GM21576 (cell line): ENCODE data around the gene SORBS2.
A peak's percentile ranks its signal among the peaks of the same experiment; 100 is the strongest.

Source experiments
- ATAC-seq: cut with Tn5 transposase; IDR thresholded peaks from one replicate; pipeline ENCODE4 v1.9.1; 2021; ENCODE audit warnings: mild to moderate bottlenecking, moderate library complexity; ENCODE audit not compliant: unreplicated experiment

SORBS2 gene

DNA sequence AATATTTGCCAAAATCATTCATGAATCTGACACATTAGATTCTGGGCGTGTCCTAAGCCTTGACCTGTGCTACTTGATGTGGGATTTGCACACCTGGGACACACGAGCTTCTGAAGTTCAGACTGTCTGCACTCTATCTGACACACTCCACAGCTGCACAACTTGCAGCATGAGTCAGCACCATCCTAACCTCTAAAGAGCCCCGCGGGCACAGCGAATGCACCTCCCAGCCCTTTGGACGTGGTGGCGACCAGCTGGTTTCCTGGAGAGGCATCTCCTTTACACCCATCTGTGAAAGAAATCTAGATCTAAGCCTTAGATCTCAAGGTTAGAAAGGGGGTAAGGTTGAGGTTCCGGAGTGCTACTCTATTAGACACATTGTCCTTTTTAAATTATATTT, 69.2 kb downstream of the SORBS2 start:
- peak; percentile 64 for ATAC-seq

DNA sequence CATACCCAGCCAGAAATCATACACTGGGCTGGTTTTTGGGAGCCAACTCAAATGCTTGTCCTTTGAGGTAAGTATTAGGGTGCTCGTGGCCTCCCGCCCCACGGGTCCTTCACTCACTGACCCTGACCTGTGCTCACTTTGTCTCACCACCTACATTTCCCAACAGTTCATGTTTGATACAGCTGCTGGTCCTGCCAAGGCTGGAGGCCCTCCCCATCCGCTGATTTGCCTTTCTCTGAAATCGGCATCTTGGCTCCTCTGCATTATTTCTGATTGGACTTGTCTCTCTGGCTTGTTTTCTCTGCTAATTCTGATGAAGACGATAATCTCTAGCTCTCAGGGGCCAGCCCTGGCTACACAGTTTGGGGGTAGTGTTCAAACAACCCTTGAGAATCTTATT, 70.2 kb downstream of the SORBS2 start:
- no peak for ATAC-seq

DNA sequence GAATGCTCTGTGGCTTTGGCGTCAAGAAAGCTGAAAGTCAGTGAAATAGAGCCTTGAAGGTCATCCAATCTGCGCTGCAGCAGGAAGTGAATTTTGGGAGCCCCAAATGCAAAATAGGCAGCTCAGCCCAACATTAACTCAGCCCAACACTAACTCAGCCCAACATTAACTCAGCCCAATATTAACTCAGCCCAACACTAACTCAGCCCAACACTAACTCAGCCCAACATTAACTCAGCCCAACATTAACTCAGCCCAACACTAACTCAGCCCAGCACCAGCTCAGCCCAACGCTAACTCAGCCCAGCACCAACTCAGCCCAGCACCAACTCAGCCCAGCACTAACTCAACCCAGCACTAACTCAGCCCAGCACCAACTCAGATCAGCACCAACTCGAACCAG, 71.5 kb downstream of the SORBS2 start:
- no peak for ATAC-seq

DNA sequence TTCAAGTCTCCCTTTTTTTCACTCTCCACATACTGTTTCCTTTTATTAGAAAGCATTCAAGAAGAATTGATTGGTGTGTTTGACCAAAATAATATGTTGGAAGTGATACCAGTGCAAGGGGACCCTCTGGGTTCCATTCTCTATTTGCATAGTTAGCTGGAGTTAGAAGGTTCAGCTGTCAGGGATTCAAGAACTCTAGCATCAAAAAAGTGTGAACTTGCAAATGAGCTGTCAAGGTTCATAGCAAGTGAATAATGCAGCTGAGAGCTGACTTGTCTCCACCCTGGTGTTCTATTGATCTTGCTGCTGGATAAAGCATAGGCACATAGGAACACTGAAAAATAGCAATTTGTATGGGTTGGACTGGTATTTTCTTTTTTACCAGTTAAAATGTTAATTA, 73.2 kb downstream of the SORBS2 start:
- ATAC-seq = no peak

DNA sequence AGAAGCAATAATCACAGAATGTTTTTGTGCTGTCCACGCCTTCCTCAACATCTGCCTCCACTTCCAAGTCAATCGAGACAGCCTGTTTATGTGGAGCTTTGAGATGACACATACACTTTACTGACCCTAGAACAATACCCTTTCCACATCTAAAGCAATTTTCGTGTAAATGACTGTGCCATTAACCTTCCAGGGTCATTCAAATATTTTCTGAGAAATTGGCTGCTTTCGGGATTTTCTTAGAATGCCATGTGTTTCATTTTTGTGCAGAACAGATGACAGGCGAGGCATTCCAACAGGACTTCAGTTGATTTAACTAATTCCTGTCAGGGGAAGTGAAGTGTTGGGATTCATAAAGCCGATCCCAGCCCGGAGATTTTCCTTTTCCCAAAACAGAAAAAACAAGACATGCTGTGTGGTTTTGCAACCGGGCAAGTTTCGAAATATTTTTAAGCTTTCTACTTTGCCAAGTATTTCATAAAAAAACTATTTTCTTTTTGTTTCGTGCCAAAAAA, 73.9 kb downstream of the SORBS2 start:
- ATAC-seq = no peak

DNA sequence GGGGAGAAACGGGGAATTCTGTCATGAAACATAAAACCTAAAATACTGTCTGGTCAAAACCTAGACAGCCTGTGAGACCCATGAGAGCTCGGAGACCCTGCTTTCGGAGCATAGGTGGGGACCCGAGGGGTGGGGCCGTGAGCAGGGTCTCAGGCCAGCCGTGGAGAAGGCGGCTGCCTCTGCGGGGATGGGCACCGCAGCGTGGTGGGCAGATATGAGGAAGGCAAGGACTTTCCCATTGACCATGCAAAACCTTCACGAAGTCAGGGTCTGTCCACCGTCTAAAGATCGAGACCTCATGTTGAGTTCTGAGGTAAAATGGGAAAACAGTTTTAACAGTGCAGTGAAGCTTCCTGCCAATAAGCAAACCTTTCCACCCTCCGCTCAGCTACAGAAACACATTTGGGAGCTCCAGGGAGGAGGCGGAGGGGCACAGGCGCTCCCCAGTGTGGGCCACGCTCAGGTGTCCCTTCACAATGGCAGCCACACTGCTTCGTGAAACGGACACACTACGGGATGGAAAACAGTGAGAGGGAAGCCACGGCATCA, 74.4 kb downstream of the SORBS2 start:
- no peak for ATAC-seq

DNA sequence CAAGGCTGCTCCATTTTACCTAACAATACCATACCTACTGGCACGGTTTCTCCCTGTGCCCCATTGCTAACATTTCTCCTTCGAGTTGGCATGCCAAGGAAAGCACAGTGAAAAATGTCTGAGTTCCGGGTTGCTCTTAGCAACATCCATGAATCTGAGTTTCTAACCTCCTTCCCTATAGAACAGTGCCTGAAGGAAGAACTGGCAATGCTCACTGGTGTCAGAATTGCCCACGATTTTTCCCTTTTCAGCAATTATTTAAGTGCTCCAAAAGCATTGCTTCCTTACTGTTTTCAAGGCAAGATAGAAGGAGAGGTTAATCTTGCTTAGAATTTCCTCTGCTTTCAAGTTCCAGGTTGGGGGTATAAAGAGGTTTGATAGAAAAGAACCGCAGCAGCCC, 75.1 kb downstream of the SORBS2 start:
- no peak for ATAC-seq

DNA sequence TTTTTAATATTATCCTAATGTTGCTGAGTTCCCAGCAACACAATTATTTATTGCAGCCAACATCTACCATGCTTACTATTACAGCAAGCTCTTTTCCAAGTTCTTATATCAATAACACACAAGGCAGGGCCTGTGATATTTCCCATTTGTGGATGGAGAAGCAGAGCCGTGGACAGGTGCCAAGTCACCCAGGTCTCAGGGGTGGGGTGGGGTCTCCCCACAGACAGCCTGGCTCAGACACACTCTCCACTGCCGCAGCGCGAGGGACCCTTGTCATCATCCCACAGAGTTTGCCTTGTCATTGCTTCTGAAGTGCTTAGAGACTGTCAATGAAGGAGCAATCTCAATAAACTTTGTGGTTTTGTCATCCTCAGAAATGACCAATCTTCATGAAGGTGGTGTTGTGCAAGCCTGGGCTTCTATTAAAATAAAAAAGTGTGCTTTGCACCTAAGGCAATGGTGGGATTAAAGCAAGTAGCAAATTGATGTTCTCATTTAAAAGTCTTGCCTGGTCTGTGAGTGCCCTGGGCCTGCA, 76.1 kb downstream of the SORBS2 start:
- no peak for ATAC-seq

DNA sequence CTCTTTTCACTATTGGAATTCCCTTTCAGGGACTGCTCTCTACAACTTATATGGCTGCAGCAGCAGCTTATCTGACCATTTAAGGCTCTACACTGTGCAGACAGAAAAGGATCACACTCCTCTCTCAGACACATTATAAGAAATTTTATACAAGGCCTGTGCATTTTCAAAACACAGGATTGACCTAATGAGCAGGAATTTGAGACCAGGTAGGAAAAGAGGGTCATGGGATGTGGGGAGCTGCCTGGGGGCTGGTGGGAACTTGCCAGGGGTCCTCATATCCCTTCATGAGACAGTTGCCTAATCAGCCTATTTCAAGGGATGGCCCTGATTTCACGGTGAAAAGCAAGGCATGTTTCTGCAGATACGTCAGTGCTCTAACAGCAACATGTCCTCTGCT, 77.1 kb downstream of the SORBS2 start:
- no peak for ATAC-seq

DNA sequence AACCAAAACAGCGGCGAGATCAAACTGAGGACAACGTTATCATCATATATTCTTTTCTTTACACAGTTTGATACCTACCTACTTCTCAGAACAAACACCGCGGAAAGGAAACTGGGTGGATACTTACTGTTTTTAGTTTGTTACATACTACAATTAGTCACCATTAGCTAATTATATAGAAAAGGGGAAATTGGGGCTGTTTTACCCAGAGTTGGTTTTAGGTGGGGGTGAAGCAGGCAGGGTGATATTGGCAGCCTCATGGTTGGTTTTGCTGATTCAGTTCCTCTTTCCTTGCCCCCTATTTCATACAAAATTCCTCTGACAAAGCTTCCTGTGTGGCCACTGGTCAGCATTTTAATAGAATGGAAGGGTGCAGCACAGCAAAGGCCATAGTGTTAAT, 77.8 kb downstream of the SORBS2 start:
- ATAC-seq = peak; percentile 61

DNA sequence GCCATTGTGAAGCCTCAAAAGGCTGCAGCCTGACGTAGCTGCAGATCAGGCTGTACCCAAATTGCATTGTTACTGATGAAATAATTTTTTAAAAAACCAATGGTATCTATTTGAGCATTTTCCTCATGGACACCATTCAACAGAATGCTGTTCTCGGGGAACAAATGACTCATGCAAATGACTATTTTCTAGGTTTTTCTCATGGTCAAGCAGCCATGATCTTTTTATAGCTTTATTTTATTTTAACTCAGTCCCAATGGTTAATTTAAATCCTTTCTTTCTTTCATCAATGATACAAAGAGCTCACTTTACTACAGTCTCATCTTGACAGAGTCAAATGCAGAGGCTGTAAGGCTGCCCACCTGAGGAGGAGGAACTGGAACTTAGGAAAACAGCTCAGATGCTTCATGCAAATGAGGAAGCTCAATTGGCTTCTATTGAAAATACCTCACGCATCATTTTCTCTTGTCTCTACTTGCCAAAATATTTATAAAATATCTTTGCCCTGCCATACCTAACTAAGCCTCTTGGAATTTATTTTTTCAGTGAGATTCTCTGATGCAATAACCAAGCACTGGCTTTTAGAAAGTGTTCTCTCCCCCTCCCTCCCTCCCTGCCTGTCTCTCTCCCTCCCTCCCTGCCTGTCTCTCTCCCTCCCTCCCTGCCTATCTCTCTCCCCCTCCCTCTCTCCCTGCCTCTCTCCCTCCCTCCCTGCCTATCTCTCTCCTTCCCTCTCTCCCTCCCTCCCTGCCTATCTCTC, 81.0 kb downstream of the SORBS2 start:
- ATAC-seq = peak; percentile 67

DNA sequence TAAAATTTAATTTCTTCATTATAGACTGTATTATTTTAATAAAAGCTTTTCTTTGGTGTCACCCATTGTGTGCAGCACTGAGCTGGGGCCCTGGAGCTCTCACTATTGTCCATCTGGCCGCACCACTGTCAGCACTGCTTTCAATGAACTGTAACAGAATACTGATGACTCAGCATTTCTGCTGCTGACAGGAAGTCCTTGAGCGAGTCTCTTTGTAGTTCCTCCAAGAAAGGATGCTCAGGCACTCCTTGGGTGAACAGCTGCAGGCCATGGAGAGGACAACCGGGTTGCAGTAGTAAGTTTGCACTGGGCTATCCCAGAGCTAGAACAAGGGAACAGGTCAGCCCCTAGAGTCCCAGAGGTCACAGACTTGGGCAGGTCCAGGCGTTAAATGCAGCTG, 81.6 kb downstream of the SORBS2 start:
- ATAC-seq = peak; percentile 38

DNA sequence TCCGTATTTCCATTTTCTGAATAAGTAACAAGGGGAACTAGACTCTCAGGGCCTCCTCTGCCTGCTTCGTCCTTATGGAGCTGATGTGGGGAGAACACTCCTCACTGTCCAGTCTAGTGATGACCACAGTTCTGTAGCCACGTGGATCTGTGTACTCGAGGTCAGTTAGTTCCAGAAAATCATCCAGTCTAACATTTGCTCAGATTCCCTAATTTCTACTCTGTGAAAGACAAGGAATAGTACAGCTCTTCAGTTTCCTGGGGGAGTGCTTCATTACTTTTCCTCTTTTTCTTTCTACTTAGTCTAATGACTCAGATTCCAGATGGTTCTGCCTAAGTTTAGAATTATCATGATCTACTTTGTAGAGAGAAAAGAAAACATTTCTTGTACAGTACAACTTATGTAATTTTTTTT, 82.6 kb downstream of the SORBS2 start:
- ATAC-seq = no peak

DNA sequence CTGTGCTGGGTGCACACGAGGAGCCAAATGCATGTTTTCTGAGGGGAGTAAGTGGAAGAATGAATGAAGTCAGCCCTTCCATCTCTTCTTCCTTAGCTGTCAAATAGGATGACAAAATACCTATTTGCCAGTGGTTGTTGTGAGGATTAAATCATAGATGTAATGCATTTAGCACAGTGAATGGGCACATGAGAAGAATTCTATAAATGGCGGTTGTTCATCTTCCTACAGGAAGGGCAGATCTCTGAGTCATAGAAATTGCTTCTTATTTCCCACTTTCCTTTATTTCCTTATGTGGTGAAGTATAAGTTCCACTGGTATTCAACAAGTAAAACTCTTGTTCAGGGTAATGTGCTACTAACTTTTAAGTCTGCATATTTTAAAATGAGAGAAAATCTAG, 83.1 kb downstream of the SORBS2 start:
- ATAC-seq = no peak

DNA sequence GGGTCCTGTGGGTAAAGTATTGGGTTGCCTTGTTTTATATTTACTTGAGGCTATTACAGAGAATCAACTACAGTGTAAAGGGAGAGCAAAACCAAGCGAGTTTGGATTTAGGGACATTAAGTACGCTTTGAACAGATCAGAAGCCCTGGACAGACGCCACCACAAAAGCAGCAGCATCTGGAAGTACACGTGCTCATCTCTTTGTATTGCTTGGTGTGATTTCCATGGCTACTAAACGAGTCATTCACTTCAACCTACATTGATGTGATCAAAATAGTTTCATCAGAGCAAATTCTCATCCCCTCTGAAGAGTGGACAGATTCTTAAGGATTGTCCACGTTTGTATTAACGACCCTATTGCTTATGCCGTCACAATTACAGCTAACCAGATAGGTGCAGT, 85.1 kb downstream of the SORBS2 start:
- no peak for ATAC-seq

DNA sequence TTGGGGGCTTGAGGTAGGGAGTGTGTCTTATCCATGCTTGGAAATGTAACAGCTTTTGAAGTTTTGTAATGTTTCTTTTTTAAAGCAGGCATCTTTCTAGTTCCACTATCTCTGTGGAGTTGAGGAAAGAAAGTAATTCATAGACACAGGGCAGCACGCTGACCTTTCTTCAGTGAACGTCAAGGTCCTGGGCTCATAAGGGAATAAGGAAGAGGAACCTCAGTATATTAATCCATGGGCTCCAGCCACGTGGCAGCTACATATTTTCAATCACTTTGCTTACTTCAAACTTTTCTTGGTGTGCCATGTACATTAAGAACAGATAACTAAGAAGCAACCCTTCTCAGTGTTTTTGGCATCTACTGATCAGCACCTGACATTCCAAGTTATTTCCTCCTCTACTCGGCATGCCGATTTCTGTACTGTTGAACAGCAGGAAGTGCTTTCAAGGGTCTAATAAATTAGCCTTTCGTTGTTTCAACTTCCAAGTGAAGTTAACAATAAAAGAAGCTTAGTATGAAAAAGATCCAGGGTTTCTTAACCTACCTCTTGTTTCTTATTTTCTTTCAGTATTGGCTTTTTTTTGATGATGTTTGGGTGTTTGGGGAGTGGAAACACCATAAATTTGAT, 88.2 kb downstream of the SORBS2 start:
- ATAC-seq = no peak

DNA sequence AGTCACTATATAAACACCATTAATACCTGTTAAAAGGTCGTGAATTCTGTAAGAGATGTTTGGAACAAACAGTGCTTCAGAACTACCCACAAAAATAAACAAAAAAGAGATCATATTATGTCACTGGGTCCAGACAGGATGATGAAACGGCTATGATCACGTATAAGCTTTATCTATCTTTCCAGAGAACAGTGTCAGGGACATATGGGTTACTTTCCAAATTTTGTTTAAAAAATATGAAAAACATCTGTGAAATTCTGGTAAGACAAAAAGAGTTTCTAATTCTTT, 90.0 kb downstream of the SORBS2 start:
- ATAC-seq = no peak

DNA sequence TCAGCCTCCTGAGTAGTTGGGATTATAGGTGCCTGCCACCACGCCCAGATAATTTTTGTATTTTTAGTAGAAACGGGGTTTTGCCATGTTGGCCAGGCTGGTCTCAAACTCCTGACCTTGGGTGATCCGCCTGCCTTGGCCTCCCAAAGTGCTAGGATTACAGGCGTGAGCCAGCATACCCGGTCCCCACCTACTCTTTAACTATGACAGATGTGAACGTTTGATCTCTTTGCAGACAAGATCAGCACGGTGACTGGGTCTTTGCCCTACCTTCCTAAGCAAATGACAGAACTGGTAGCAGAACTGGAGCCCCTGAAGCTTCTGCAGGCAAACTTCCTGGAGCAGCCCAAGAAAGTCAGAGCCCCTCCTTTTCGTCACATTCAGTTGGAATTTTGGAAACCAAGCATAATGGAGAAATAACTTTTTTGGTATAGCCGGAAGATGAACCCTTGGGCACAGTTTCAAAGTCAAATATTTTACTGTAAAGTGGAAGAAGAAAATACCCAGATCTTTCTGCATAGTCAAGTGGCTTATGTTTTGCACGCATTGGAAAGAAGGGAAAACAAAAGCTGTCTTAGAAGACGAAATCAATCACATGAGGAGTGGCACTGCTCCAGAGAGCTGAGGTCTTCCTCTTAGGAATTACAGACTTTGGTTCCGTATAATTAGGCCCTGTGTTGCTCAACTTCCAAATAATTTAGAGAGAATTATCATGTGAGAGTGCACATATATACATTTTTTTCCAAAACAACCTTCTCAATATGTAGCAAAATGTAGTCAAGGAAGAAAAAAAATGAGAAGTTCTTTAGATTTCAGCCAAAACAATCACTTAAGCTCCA, 90.6 kb downstream of the SORBS2 start:
- no peak for ATAC-seq

DNA sequence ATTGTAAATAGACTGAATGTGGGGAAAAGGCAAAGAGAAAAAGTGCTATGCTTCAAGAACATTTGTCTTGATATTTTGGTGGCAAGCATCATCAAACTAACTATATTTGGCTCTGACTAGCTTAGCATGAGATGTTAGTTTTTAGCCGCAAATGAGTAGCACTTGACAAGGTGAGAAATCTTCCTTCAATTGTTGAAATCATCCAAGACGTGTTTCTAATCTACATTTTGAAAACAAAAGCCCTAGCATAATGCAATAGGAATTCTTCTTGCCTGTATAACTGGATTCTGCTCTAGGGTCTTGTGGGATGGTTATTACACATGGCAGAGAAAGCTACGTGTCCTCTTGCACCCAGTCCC, 92.5 kb downstream of the SORBS2 start:
- no peak for ATAC-seq

DNA sequence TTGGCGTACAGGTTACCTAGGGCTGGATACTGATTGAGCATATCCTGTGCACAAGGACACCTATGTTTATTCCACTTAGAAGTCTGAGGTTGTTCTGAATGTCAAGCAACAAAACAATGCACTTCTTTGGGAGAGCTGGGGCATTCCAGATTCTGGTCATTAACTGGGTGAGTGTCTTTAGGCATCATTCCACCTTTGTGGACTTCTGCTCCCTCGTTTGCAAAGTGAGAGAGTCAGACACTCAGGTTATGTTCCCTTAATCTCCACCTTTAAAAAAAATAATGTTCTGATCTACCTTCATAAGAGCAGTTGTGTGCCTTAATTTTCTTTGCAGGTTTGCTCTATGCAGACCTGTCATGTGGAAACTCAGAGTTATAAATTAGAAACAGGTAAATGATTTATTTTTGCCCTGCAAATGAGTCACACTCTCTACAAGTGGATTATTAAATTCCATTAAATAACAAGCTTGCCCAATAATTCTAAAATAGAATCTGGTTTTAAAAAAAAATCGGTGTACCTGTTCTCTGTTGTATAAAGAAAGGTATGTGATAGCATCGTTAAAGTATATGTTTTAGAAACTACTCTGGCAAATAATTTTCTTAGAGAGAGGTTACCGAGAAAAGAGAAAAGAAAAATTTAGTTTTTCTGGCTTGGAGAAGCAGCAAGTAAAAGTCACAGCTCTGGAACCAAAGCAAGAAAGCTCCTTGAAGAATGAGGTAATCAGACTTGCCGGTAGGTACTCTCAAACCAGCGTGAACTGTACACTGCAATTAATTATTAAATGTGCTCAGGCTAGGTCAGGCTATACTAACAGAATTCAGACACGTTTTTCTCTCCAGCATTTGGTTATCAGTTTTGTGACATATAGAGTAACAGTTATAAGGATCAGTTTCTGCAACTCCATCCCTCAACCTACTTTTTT, 93.2 kb downstream of the SORBS2 start:
- ATAC-seq = no peak
